Coronary artery (tissue), 2 donors: ENCODE data around the gene SLC5A11.

Experiments
- DNase-seq: peaks from one replicate; pipeline ENCODE4 v3.0.0-alpha.2; 2017; ENCODE audit warnings: low spot score
- H3K27ac ChIP-seq, 2 donors: fragments of 200-600 bp; sonication (generic); one replicate each; pipeline ENCODE4 v1.5.1; 2016 to 2019
- H3K4me3 ChIP-seq: fragments of 200-600 bp; sonication (generic); 2 replicates; pipeline ENCODE4 v1.5.1; 2016; ENCODE audit warnings: mild to moderate bottlenecking, moderate library complexity
- CTCF ChIP-seq: fragments of 200-600 bp; sonication (generic); IDR thresholded peaks from one replicate; pipeline ENCODE4 v1.5.1; 2019; ENCODE audit warnings: antibody characterized with exemption

The SLC5A11 gene

GRCh38 chr16:24825696-24826095, 20.1 kb upstream of the SLC5A11 start:
- Histone ChIP-seq H3K27ac (no peak overlapping the region), H3K4me3 (no peak overlapping the region)
- DNase-seq = no peak
- no peak for TF ChIP-seq CTCF

GRCh38 chr16:24826096-24826690, 19.6 kb upstream of the SLC5A11 start:
- no peak for TF ChIP-seq CTCF
- H3K27ac ChIP-seq = no peak overlapping the region
- DNase-seq = no peak

GRCh38 chr16:24826817-24827566, 18.8 kb upstream of the SLC5A11 start:
- DNase-seq = no peak
- no peak for TF ChIP-seq CTCF
- Histone ChIP-seq H3K27ac (no peak overlapping the region), H3K4me3 (no peak overlapping the region)

More at GRCh38 chr16:24826096-24826690, 19.6 kb upstream of the SLC5A11 start:
- H3K4me3 ChIP-seq = no peak overlapping the region

GRCh38 chr16:24829153-24829552, 16.6 kb upstream of the SLC5A11 start:
- DNase-seq = no peak
- no peak for TF ChIP-seq CTCF

GRCh38 chr16:24833352-24833751, 12.4 kb upstream of the SLC5A11 start:
- DNase-seq = no peak
- H3K4me3 ChIP-seq = no peak overlapping the region
- TF ChIP-seq CTCF = no peak
- no peak overlapping the region for H3K27ac ChIP-seq

More at GRCh38 chr16:24829153-24829552, 16.6 kb upstream of the SLC5A11 start:
- Histone ChIP-seq H3K27ac (no peak overlapping the region), H3K4me3 (no peak overlapping the region)

GRCh38 chr16:24834459-24835335, 11.1 kb upstream of the SLC5A11 start:
- Histone ChIP-seq H3K27ac (no peak overlapping the region), H3K4me3 (no peak overlapping the region)
- TF ChIP-seq CTCF = no peak
- DNase-seq = no peak
